Type B pancreatic cell (in vitro differentiated cells): ENCODE data around the gene ALX3. TPM values are rescaled to one million over a fixed set of nuclear protein-coding genes. Genes with fewer than 3 reads are reported as not detected.

ENCODE experiments used
- DNase-seq: peaks from one replicate; pipeline ENCODE4 v3.0.0; 2021; ENCODE audit warnings: mixed read lengths; ENCODE audit not compliant: unreplicated experiment; ENCODE audit errors: extremely low spot score
- H3K27ac Mint-ChIP-seq: 2 replicates; pipeline ENCODE4 v1.8.0; 2021; ENCODE audit warnings: mild to moderate bottlenecking, mixed read lengths
- H3K27me3 Mint-ChIP-seq: 2 replicates; pipeline ENCODE4 v1.8.0; 2021; ENCODE audit warnings: mixed read lengths
- H3K36me3 Mint-ChIP-seq: 2 replicates; pipeline ENCODE4 v1.8.0; 2021; ENCODE audit warnings: mixed read lengths
- H3K4me1 Mint-ChIP-seq: one replicate; pipeline ENCODE4 v1.8.0; 2021; ENCODE audit warnings: mixed read lengths; ENCODE audit not compliant: unreplicated experiment
- H3K4me3 Mint-ChIP-seq: 2 replicates; pipeline ENCODE4 v1.8.0; 2021; ENCODE audit warnings: mild to moderate bottlenecking, mixed read lengths
- H3K9me3 Mint-ChIP-seq: 2 replicates; pipeline ENCODE4 v1.8.0; 2021; ENCODE audit warnings: mixed read lengths
- total RNA-seq: library from RNA; stranded (reverse); gene quantifications from 2 replicates; pipeline ENCODE4 v1.2.1, GENCODE V29; 2021; ENCODE audit warnings: low replicate concordance
- TF ChIP-seq, protein P1 (sequence below): fragments of 200-600 bp; sonication (generic); conservative IDR thresholded peaks from 2 replicates; pipeline ENCODE4 v1.5.0; 2021; ENCODE audit warnings: antibody characterized with exemption, mild to moderate bottlenecking

Gene ALX3
- total RNA-seq, 1 donor from 2014 or later = 19.8 TPM

DNA sequence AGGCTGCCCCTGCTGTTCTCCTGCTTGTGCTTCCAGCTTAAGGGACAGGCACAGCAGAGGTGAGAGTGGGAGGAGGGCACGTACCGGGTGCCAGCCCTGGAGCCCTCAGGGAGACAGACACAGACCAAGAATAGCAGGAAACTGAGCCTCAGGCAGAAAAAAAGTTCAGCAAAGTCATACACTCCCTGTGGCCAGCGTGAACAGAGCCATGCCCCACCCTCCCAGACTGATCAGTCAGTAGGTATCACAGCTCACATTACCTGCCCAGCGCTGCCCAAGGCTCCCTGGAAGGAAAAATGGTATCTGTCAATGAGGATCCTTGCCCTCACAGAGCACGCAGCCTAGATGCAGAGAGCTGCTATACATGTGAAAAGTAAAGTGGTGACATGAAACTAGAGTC lies 43.1 kb upstream of the ALX3 start:
- Mint-ChIP-seq H3K9me3 (no peaks in the 10 kb centered on the region), H3K4me3 (no peak overlapping the region), H3K27me3 (peaks cover 62% of the 10 kb centered on the region), H3K27ac (no peak overlapping the region), H3K4me1 (peaks cover 21% of the 10 kb centered on the region), H3K36me3 (no peaks in the 10 kb centered on the region)
- DNase-seq = no peak
- TF ChIP-seq, protein P1, sequence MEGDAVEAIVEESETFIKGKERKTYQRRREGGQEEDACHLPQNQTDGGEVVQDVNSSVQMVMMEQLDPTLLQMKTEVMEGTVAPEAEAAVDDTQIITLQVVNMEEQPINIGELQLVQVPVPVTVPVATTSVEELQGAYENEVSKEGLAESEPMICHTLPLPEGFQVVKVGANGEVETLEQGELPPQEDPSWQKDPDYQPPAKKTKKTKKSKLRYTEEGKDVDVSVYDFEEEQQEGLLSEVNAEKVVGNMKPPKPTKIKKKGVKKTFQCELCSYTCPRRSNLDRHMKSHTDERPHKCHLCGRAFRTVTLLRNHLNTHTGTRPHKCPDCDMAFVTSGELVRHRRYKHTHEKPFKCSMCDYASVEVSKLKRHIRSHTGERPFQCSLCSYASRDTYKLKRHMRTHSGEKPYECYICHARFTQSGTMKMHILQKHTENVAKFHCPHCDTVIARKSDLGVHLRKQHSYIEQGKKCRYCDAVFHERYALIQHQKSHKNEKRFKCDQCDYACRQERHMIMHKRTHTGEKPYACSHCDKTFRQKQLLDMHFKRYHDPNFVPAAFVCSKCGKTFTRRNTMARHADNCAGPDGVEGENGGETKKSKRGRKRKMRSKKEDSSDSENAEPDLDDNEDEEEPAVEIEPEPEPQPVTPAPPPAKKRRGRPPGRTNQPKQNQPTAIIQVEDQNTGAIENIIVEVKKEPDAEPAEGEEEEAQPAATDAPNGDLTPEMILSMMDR = no peak

DNA sequence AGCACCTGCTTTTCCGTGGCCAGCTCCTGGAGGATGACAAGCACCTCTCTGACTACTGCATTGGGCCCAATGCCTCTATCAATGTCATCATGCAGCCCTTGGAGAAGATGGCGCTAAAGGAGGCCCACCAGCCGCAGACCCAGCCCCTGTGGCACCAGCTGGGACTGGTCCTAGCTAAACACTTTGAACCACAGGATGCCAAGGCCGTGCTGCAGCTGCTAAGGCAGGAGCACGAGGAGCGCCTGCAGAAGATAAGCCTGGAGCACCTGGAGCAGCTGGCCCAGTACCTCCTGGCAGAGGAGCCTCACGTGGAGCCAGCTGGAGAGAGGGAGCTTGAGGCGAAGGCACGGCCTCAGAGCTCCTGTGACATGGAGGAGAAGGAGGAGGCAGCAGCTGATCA lies 42.2 kb upstream of the ALX3 start:
- TF ChIP-seq, protein P1 = no peak
- H3K27ac Mint-ChIP-seq = no peak overlapping the region
- H3K36me3 Mint-ChIP-seq = no peaks in the 10 kb centered on the region
- no peak for DNase-seq
- H3K4me1 Mint-ChIP-seq = peaks cover 28% of the 10 kb centered on the region
- H3K27me3 Mint-ChIP-seq = peaks cover 68% of the 10 kb centered on the region
- H3K9me3 Mint-ChIP-seq = no peaks in the 10 kb centered on the region
- H3K4me3 Mint-ChIP-seq = no peak overlapping the region

DNA sequence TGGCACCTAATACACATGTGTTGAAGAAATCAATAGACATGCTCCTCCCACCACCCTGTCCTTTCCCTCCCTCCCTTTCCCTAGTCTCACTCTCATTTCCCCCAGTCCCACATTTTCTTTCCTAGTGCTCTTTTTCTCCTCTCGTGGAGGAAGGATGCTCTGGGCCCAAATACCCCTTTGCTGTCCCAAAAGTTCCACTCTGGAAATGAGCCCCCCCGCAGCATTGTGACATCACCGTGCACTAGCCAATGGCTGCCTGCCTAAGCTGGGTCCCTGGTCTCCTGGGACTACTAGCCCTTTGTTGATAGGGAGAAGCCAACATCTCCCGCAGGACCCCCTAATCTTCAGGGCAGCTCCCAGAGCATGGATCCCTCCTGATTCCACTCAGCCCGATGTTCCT lies 41.7 kb upstream of the ALX3 start, which contains the start of gene UBL4B:
Gene UBL4B, plus strand, starts transcription at position 301 of the 400 bp plus-strand sequence. Its CDS starts 92 bp downstream, at position 393.
- H3K36me3 Mint-ChIP-seq = no peaks in the 10 kb centered on the region

DNA sequence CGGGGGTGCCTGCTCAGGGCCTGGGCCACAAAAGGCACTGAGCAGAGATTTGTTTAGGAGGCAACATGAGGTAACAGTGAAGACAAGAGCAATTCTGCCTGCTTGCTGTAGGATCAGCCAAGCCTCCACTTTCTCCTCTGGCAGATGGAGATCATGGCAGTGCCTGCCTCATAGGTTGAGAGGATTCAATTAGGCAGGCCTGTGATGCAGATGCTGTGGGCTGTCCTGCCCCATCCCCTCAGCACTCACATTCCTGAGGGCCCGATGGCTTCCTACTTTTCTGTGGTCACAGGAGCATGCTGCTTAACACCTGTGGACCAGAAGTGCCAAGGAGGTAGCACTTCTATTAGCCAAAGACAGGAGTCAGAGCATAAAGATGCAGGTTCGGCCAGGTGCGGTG lies 40.6 kb upstream of the ALX3 start:
- Mint-ChIP-seq H3K4me1 (peaks cover 20% of the 10 kb centered on the region), H3K9me3 (no peaks in the 10 kb centered on the region), H3K36me3 (no peaks in the 10 kb centered on the region), H3K27ac (no peak overlapping the region), H3K4me3 (no peak overlapping the region), H3K27me3 (peaks cover 65% of the 10 kb centered on the region)
- TF ChIP-seq, protein P1 = no peak
- DNase-seq = no peak

More for the DNA sequence above, 41.7 kb upstream of the ALX3 start, which contains the start of gene UBL4B:
- H3K27ac Mint-ChIP-seq = no peak within 1 kb of the TSS
- no peaks in the 10 kb centered on the region for H3K9me3 Mint-ChIP-seq
- no peak for DNase-seq
- H3K4me1 Mint-ChIP-seq = peaks cover 27% of the 10 kb centered on the region
- no peak within 1 kb of the TSS for H3K4me3 Mint-ChIP-seq
- H3K27me3 Mint-ChIP-seq = peaks cover 72% of the 10 kb centered on the region
- TF ChIP-seq, protein P1 = no peak

DNA sequence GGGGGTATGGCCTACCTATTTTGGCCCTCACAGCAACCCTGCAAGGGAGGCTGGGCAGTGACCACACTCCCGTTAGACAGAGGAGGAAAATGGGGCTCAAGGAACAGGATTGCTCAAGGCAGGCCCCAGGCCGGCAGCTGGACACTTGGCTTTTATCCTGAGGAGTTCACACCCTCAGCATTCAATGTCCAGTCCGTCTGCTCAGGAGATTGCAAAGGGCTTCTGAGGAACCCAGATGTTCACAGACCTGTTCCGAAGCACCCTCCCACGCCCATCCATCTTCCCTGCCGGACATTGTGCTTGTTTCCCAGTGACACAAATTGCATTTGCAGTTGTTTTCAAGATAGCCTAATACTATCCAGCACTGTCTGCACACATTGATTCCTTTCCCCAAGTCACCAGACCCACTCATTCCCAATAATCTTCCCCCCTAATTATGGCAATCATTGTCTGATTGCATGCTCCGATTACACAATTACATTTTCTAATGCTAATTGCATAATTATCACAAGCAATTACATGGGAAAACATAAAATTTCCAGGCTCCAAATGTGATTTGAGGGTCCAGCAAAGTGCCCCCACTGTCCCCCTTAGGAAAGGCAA lies 37.5 kb upstream of the ALX3 start:
- Mint-ChIP-seq H3K27me3 (peaks cover 51% of the 10 kb centered on the region), H3K4me1 (peaks cover 14% of the 10 kb centered on the region), H3K4me3 (no peak overlapping the region), H3K9me3 (no peaks in the 10 kb centered on the region), H3K27ac (no peak overlapping the region), H3K36me3 (no peaks in the 10 kb centered on the region)
- TF ChIP-seq, protein P1 = no peak
- no peak for DNase-seq
